Gastroesophageal sphincter (tissue), 3 donors: Measurements from ENCODE around the gene STAT4.

Experiments used
- EP300 ChIP-seq: sonication (generic); formaldehyde crosslinking; IDR thresholded peaks from one replicate; pipeline ENCODE4 v1.6.1; 2017; ENCODE audit warnings: antibody characterized with exemption, mild to moderate bottlenecking
- POLR2A ChIP-seq, 2 donors: fragments of 450-650 bp; IDR thresholded peaks; one replicate each; pipeline ENCODE4 v1.6.1; 2017; ENCODE audit warnings: antibody characterized with exemption in 2 of 2, mild to moderate bottlenecking in 2 of 2, moderate library complexity in 1 of 2
- POLR2AphosphoS5 ChIP-seq: sonication (generic); formaldehyde crosslinking; IDR thresholded peaks from one replicate; pipeline ENCODE4 v1.6.1; 2017; ENCODE audit warnings: antibody characterized with exemption
- TF ChIP-seq, protein P1 (sequence below), 4 experiments: fragments of 200-600 bp in 2 of 4; fragments of 450-650 bp in 2 of 4; sonication (generic) in 1 of 4; IDR thresholded peaks; one replicate each; pipeline ENCODE4 v1.5.1; 2017 to 2019; ENCODE audit warnings: antibody characterized with exemption in 4 of 4, mild to moderate bottlenecking in 2 of 4, moderate library complexity in 2 of 4

DNA sequence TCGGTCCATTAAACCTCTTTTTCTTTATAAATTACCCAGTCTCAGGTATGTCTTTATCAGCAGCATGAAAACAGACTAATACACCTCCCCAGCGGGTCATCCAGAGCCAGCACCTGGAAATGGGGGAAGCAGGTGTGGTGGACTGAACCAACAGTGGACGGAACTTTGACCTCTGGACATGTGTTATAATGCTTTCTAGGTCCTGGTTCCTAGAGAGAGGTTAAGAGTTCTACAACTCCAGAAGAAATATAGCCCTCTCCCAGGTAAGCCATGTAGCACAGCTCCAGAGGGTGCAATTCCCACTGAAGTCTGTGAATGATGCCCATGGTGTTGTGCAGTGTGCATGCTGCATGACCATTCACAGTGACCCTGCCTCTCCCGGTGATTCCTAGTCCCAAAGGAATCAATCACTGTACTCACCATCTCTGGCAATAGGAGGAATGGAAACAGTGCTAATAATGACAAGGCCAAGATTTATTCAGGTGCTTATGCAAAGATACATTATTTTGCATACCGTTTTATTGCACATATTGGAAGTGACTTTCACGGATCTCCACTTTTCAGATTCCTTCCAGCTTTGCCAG lies 49.2 kb upstream of the STAT4 start:
- TF ChIP-seq, protein P1, sequence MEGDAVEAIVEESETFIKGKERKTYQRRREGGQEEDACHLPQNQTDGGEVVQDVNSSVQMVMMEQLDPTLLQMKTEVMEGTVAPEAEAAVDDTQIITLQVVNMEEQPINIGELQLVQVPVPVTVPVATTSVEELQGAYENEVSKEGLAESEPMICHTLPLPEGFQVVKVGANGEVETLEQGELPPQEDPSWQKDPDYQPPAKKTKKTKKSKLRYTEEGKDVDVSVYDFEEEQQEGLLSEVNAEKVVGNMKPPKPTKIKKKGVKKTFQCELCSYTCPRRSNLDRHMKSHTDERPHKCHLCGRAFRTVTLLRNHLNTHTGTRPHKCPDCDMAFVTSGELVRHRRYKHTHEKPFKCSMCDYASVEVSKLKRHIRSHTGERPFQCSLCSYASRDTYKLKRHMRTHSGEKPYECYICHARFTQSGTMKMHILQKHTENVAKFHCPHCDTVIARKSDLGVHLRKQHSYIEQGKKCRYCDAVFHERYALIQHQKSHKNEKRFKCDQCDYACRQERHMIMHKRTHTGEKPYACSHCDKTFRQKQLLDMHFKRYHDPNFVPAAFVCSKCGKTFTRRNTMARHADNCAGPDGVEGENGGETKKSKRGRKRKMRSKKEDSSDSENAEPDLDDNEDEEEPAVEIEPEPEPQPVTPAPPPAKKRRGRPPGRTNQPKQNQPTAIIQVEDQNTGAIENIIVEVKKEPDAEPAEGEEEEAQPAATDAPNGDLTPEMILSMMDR (IDR thresholded peaks at IDR 0.05), result no peak
- TF ChIP-seq EP300, result no peak
- no peak for TF ChIP-seq POLR2AphosphoS5
- no peak for TF ChIP-seq POLR2A (IDR thresholded peaks at IDR 0.05)
